HG03442 (cell line): ENCODE results near the gene SIGLEC1.

Experiments
- ATAC-seq: cut with Tn5 transposase; IDR thresholded peaks from one replicate; pipeline ENCODE4 v1.9.1; 2021; ENCODE audit warnings: mild to moderate bottlenecking, moderate library complexity; ENCODE audit not compliant: unreplicated experiment

Gene SIGLEC1

GRCh38 chr20:3702611-3703391, 9.6 kb downstream of the SIGLEC1 start:
- ATAC-seq, result no peak

DNA sequence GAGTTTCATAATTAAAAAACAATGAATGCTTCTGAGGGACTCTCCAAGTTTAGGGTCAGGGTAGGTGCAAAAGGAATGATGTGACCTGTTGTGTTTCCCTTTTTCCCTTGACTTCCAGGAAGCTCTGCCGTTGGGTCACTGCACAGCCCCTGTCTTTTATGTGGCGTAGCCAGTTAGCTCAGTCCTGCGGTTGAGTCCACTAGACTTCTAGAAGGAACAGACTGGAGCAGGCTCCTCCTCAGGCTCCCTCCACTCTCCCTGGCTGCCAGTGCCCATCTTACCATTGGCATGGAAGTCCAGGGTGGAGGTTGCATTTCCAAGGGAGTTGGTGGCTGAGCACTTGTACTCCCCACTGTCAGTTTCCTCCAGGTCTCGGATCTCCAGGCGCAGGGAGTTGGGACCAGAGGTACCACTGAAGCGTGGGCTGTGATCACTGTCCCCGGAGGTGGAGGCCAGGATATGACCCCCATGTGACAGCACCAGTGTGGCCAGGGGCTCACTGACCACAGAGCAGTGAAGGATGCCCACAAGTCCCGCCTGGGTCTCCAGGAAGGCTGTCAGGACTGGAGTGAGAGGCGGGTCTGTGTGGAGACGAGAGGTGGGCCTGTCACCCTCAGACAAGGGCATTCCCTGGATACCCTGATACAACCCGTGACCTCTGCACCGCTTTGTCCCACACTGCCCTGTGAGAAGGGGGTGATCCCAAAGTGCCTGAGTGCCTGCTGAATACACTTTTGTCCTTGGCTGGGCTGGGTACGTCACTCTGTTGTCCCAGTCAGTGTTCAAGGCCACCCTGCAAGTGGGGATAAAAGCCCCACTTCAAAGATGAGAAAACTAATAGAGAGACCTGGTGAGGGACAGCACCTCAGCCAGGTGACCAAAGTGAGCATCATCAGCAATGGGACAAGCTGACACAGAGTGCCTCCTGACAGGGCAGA, 11.1 kb downstream of the SIGLEC1 start:
- no peak for ATAC-seq

GRCh38 chr20:3699037-3699436, 13.4 kb downstream of the SIGLEC1 start:
- no peak for ATAC-seq

DNA sequence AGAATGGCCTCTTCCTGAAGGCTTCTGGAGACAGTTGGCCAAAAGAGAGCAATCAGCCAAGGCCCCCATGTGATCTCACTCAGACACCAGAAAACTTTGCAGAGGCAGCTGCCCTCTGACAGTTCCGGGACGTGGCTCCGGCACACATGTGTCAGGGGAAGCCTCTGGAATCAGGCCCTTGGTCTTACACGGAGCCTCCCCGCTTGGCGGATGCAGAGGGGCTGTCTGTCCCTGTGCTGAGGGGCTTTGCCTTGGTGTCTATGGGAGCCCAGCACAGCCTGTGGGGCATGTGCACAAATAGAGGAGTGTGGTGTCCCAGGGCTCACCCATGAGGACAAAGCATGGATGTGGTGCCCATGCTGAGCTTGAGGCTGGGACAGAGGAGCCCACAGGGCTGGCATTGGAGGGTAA, 13.8 kb downstream of the SIGLEC1 start:
- no peak for ATAC-seq

GRCh38 chr20:3697588-3698305, 14.7 kb downstream of the SIGLEC1 start:
- ATAC-seq, result no peak

DNA sequence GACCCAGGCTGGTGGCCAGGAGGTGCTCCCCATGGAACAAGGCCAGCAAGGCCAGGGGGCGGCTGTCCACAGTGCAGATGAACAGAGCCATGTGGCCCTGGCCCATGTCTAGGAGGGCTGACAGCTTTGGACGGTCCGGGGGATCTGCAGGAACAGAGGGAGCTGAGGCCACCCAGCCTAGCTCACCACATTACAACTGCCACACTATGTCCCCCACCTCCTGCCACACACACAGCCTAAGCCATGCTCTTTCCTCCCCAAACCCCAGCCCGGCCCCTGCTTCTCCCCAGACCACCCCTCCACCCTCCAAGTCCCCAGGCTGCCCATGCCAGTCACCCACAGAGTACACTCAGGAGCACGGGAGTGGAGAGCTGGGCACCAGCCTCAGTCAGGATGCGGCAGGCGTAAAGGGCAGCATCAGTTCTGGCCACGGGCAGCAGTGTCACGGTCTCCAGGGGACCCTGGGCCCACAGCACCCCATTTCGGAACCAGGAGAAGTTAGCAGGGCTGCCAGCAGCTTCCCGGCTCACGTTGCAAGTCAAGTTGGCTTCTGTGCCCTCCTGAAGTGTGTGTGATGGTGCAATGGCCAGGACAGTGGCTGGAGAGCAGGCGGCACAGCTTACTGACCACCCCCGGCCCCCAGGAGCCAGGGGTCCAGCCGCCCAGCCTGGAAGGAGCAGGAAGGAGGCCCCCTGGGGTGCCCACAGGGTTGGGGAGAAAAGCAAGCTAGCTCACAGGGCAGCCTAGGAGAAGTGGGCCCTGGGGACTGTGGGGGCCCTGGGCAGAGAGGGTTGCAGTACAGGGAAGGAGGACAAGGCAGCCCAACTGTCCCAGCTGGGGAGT, 15.4 kb downstream of the SIGLEC1 start:
- no peak for ATAC-seq

DNA sequence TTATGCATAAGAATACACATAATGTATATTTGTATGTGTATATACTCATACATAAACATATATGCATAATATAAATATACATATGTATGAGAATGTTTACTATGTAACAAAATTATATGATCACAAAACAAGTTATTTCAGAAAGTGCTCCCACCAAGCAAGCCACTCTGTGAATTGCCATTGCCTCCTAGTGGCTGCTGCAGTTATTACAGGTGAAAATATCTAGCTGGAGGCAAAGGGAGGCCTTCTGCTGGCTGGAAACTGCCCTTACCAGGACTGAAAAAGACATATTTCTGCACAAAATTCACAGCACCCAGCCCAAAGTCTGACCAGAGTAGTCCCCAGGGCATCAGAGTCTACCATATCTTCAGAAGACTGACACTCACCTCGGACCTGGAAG, 16.2 kb downstream of the SIGLEC1 start:
- ATAC-seq, result no peak

- no peak for ATAC-seq
Measured at GRCh38 chr20:3694864-3695263, 17.5 kb downstream of the SIGLEC1 start.

GRCh38 chr20:3693376-3693775, 19.0 kb downstream of the SIGLEC1 start:
- ATAC-seq, result no peak

- ATAC-seq, result no peak
Measured at GRCh38 chr20:3692706-3693294, 19.6 kb downstream of the SIGLEC1 start.

- ATAC-seq, result no peak
Measured at GRCh38 chr20:3691897-3692296, 20.5 kb downstream of the SIGLEC1 start.

DNA sequence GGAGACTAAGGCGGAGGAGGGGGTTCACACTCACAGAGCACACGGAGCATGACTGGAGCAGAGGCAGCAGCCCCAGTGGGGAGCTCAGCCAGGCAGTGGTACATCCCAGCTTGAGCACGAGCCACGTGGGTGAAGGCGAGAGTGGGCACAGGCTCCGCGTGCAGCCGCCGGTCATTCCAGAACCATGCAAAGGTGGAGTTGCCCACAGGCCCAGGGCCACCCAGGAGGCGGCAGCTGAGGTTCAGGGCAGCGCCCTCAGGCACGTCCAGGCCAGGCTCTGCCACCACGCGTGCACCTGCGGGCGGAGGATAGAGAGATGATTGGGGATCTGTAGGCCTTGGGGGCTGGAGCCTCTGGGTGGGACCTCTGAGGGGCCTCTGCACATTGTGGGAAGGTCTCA, 21.1 kb downstream of the SIGLEC1 start:
- ATAC-seq, result no peak

DNA sequence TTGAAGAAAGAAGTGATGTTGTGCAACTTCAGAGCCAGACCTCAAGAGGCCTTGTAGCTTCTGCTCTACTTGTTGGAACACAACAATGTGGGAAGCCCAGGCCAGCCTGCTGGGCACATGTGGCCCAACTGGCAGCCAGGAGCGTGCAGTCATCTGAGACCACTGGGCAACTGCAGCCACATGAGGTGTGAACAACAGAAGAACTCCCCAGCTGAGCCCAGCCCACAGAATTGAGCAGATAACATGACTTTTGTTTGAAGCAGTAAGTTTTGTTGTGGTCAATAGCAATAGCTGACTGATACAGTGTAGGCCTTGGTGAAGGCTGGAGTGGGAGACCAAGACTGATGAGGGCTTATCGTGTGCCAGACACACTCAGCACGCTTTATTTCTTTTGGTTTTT, 22.0 kb downstream of the SIGLEC1 start:
- ATAC-seq, result no peak

GRCh38 chr20:3689978-3690377, 22.4 kb downstream of the SIGLEC1 start:
- ATAC-seq, result no peak

- no peak for ATAC-seq
Measured at GRCh38 chr20:3687655-3688054, 24.7 kb downstream of the SIGLEC1 start.

- no peak for ATAC-seq
Measured at GRCh38 chr20:3686867-3687321, 25.5 kb downstream of the SIGLEC1 start.

- ATAC-seq, result no peak
Measured at GRCh38 chr20:3686421-3686820, 26.0 kb downstream of the SIGLEC1 start.

DNA sequence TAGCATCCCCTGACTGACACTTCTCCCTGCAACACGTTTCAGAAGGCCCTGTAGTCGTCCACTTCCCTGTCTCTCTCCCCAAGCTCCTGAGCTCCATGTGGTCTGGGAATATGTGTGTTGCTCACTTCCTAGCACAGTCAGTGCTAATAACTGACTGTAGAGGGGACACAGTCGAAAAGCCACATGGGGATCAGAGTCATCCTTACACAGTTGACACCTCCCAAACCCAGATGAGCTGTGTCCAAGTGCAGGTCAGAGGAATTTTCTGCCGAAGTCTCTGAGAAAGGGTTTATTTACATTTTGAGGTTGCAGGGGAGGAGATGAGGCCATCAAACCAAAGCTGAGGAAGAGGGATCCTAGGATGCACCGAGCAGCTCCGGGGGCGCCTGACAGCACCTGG, 27.1 kb downstream of the SIGLEC1 start:
- ATAC-seq, result no peak

- no peak for ATAC-seq
Measured at GRCh38 chr20:3681931-3682781, 30.2 kb downstream of the SIGLEC1 start, which contains the start of gene ADAM33. Gene ADAM33 (minus strand): TSS chr20:3682010. CDS start chr20:3682004, 6 bp downstream.
